Measurements from ENCODE around the gene TFRC. TPM values are rescaled to one million over a fixed set of nuclear protein-coding genes. Genes with fewer than 3 reads are reported as not detected.
"Not testable (repeated sequence)": the region's sequence is repeated elsewhere in the genome, so short reads cannot be mapped to it uniquely, and the experiment has no call there.

The TFRC gene
- total RNA-seq, 1 experiment from 2014 or later = 261 TPM

DNA sequence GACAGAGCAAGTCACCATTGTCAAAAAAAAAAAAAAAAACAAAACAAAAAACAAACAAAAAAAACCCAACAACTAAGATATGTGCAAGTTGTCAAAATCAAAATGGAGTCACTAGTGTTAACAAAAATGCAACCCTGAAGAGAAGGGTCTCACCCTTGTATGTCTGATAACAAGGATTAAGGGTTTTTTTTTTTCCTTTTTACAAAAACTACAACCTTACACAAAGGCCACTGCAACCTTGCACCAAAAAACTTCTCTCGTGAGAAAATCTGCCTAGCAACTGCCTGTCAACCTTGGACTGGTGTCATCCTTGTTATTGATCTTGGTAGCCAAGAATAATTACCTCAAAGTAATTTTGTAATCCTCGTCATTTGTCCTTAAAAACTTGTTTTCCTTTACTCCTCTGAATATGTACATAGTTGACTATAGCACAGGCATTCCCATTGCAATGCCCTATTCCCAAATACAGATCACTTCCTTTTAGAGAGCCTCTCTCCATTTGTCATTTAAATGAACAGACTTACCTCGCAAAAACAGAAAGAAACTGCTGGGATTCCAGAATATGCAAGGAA is 24.0 kb downstream of the TFRC start:
- RAD21 ChIA-PET (ENCODE audit: low non-redundant PET in 1 of 2, low total read pairs in 2 of 2, uncharacterized antibody in 2 of 2, unreplicated experiment in 2 of 2) = interaction anchor here in 1 of 2 experiments (1.1 kb wide), 1 partner anchor 15 kb away, joined by 3 read pairs; no protein-coding TSS in a partner anchor
- POLR2A ChIA-PET = no interaction called here
- intact Hi-C loops (cut with micrococcal nuclease) = no loop called here
- H4K20me1 ChIP-seq (ENCODE audit: insufficient read depth) = no peaks in the 10 kb centered on the region
- no peak overlapping the region for H3K27ac ChIP-seq (ENCODE audit: low read depth, low read length)
- TF ChIP-seq ZBTB33 (IDR thresholded peaks at IDR 0.05; ENCODE audit: extremely low read depth, insufficient replicate concordance, low read length) (no peak), POLR2A (IDR thresholded peaks at IDR 0.05; ENCODE audit: borderline replicate concordance, extremely low read depth, insufficient read depth, insufficient read length) (no peak)
- H3K9me2 ChIP-seq (ENCODE audit: insufficient read depth) = no peaks in the 10 kb centered on the region
- H3K4me2 ChIP-seq (ENCODE audit: low read length) = no peak overlapping the region
- no peaks in the 10 kb centered on the region for H3K27me3 ChIP-seq (ENCODE audit: insufficient read depth, low read length)
- no peak overlapping the region for H3K4me3 ChIP-seq (replicated peaks in 1 of 2; ENCODE audit: low read depth in 1 of 2, low read length in 2 of 2)
- H3K9me3 ChIP-seq (ENCODE audit: control insufficient read depth in 1 of 2, insufficient read depth in 1 of 2, low read depth in 1 of 2, low read length in 2 of 2) = no peaks in the 10 kb centered on the region
- no TSS peak for BruUV-seq (replicated peaks)
- H2AFZ ChIP-seq (ENCODE audit: low read depth, low read length, poor library complexity, severe bottlenecking) = no peak overlapping the region
- no peaks in the 10 kb centered on the region for H3K4me1 ChIP-seq (ENCODE audit: control insufficient read depth in 1 of 2, insufficient read depth in 2 of 2, low read length in 2 of 2)
- H3K79me2 ChIP-seq (ENCODE audit: insufficient read depth, low read length) = peaks cover 26% of the 10 kb centered on the region
- H3K9ac ChIP-seq (ENCODE audit: low read length) = no peak overlapping the region
- DNase-seq (ENCODE audit: low read depth, low spot score) (no peak), ATAC-seq (no peak)
- CTCF ChIA-PET = interaction anchor here (0.5 kb wide), 1 partner anchor 10 kb away, joined by 4 read pairs; no protein-coding TSS in a partner anchor
- H3K36me3 ChIP-seq (ENCODE audit: control insufficient read depth in 1 of 2, insufficient read depth in 2 of 2, low read length in 2 of 2) = peaks cover 78% of the 10 kb centered on the region in 2 experiments

GRCh38 chr3:196056371-196056770 is 25.5 kb downstream of the TFRC start:
- Histone ChIP-seq H3K36me3 (ENCODE audit: control insufficient read depth in 1 of 2, insufficient read depth in 2 of 2, low read length in 2 of 2) (peaks cover 74 to 79% of the 10 kb centered on the region in 2 experiments), H3K79me2 (ENCODE audit: insufficient read depth, low read length) (peaks cover 19% of the 10 kb centered on the region)
- H3K4me2 ChIP-seq (ENCODE audit: low read length); CTCF ChIA-PET; H3K9me3 ChIP-seq (ENCODE audit: control insufficient read depth in 1 of 2, insufficient read depth in 1 of 2, low read depth in 1 of 2, low read length in 2 of 2); intact Hi-C loops (cut with micrococcal nuclease); DNase-seq (ENCODE audit: low read depth, low spot score); H3K9me2 ChIP-seq (ENCODE audit: insufficient read depth); RAD21 ChIA-PET (ENCODE audit: low non-redundant PET in 1 of 2, low total read pairs in 2 of 2, uncharacterized antibody in 2 of 2, unreplicated experiment in 2 of 2); H3K4me3 ChIP-seq (replicated peaks in 1 of 2; ENCODE audit: low read depth in 1 of 2, low read length in 2 of 2); H4K20me1 ChIP-seq (ENCODE audit: insufficient read depth); H3K4me1 ChIP-seq (ENCODE audit: control insufficient read depth in 1 of 2, insufficient read depth in 2 of 2, low read length in 2 of 2); H2AFZ ChIP-seq (ENCODE audit: low read depth, low read length, poor library complexity, severe bottlenecking); H3K9ac ChIP-seq (ENCODE audit: low read length); ATAC-seq; H3K27me3 ChIP-seq (ENCODE audit: insufficient read depth, low read length); H3K27ac ChIP-seq (ENCODE audit: low read depth, low read length); BruUV-seq (replicated peaks); POLR2A ChIA-PET: not testable (repeated sequence)
